ENCODE results near the gene RPL7L1. TPM values are rescaled to one million over a fixed set of nuclear protein-coding genes. Genes with fewer than 3 reads are reported as not detected.

Gene RPL7L1
- total RNA-seq, 1 experiment from 2014 or later, result 103 TPM

GRCh38 chr6:42841844-42842584, 37.4 kb upstream of the RPL7L1 start:
- intact Hi-C loops (cut with micrococcal nuclease; ENCODE audit: unreplicated experiment), result no loop called here
- ChIA-PET POLR2A (interaction anchor here (0.6 kb wide), 1 partner anchor 59 kb away, joined by 5 read pairs; no protein-coding TSS in a partner anchor), CTCF (no interaction called here)
- TF ChIP-seq CTCF (IDR thresholded peaks at IDR 0.05; ENCODE audit: insufficient read depth in 1 of 2, low read depth in 1 of 2, low read length in 1 of 2, severe bottlenecking in 1 of 2, unreplicated experiment in 1 of 2), result no peak
- H3K36me3 ChIP-seq (ENCODE audit: control insufficient read depth, insufficient read depth, low read length), result no peaks in the 10 kb centered on the region
- no peak overlapping the region for H3K4me3 Mint-ChIP-seq (ENCODE audit: unreplicated experiment)
- H3K27me3 Mint-ChIP-seq (ENCODE audit: insufficient read depth, unreplicated experiment), result no peaks in the 10 kb centered on the region
- no peaks in the 10 kb centered on the region for H3K36me3 Mint-ChIP-seq (ENCODE audit: insufficient read depth, unreplicated experiment)
- no peak for DNase-seq
- no TSS peak for BruUV-seq (replicated peaks)
- peaks cover 7% of the 10 kb centered on the region for H3K4me1 Mint-ChIP-seq (ENCODE audit: low read depth, unreplicated experiment)
- no peak overlapping the region for H3K27ac Mint-ChIP-seq (ENCODE audit: unreplicated experiment)
- H3K4me1 ChIP-seq, result peaks cover 8% of the 10 kb centered on the region
- no peak overlapping the region for H3K4me3 ChIP-seq (ENCODE audit: low read depth, low read length)
- H3K9me3 Mint-ChIP-seq (ENCODE audit: unreplicated experiment), result no peaks in the 10 kb centered on the region
- no peaks in the 10 kb centered on the region for H3K9me3 ChIP-seq
- H3K27me3 ChIP-seq (replicated peaks; ENCODE audit: control insufficient read depth, insufficient read depth, low read length), result no peaks in the 10 kb centered on the region

GRCh38 chr6:42845327-42845694, 34.1 kb upstream of the RPL7L1 start:
- CTCF ChIA-PET, result interaction anchor here (0.6 kb wide), 1 partner anchor 225 kb away, joined by 5 read pairs; no protein-coding TSS in a partner anchor

DNA sequence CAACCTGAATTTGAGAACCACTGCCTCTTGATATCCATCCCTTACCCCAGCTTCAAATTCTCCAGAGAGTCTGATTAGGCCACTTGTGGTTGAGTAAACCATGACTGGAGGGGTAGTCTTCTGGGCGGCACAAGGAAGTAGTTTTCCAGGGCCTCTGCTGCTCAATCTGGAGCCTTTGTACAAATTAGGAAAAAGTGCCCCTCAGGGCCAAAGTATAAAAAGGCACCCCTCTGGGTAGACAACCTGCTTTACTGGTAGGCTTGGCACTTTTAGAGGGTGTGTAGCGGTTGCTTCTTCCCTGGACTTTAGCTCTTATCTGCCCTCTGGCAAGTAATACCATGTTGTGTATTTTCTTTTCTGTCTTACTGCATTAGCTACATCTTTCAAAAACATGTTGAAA, 32.9 kb upstream of the RPL7L1 start:
- no peak overlapping the region for H3K27ac Mint-ChIP-seq (ENCODE audit: unreplicated experiment)
- no peak for TF ChIP-seq CTCF (IDR thresholded peaks at IDR 0.05; ENCODE audit: insufficient read depth in 1 of 2, low read depth in 1 of 2, low read length in 1 of 2, severe bottlenecking in 1 of 2, unreplicated experiment in 1 of 2)
- peaks cover 8% of the 10 kb centered on the region for H3K4me1 ChIP-seq
- no peaks in the 10 kb centered on the region for H3K36me3 Mint-ChIP-seq (ENCODE audit: insufficient read depth, unreplicated experiment)
- H3K4me3 Mint-ChIP-seq (ENCODE audit: unreplicated experiment), result no peak overlapping the region
- DNase-seq, result no peak
- ChIA-PET POLR2A (no interaction called here), CTCF (interaction anchor here (0.6 kb wide), 1 partner anchor 213 kb away, joined by 7 read pairs; no protein-coding TSS in a partner anchor)
- no peaks in the 10 kb centered on the region for H3K27me3 ChIP-seq (replicated peaks; ENCODE audit: control insufficient read depth, insufficient read depth, low read length)
- no peaks in the 10 kb centered on the region for H3K9me3 ChIP-seq
- no TSS peak for BruUV-seq (replicated peaks)
- H3K9me3 Mint-ChIP-seq (ENCODE audit: unreplicated experiment), result no peaks in the 10 kb centered on the region
- intact Hi-C loops (cut with micrococcal nuclease; ENCODE audit: unreplicated experiment), result no loop called here
- H3K36me3 ChIP-seq (ENCODE audit: control insufficient read depth, insufficient read depth, low read length), result no peaks in the 10 kb centered on the region
- H3K27me3 Mint-ChIP-seq (ENCODE audit: insufficient read depth, unreplicated experiment), result no peaks in the 10 kb centered on the region
- H3K4me3 ChIP-seq (ENCODE audit: low read depth, low read length), result no peak overlapping the region
- H3K4me1 Mint-ChIP-seq (ENCODE audit: low read depth, unreplicated experiment), result peaks cover 7% of the 10 kb centered on the region

More at GRCh38 chr6:42845327-42845694, 34.1 kb upstream of the RPL7L1 start:
- TF ChIP-seq CTCF (IDR thresholded peaks at IDR 0.05; ENCODE audit: insufficient read depth in 1 of 2, low read depth in 1 of 2, low read length in 1 of 2, severe bottlenecking in 1 of 2, unreplicated experiment in 1 of 2), result no peak
- H3K27ac Mint-ChIP-seq (ENCODE audit: unreplicated experiment), result peak overlapping the region; percentile 27
- intact Hi-C loops (cut with micrococcal nuclease; ENCODE audit: unreplicated experiment), result no loop called here
- Histone ChIP-seq H3K9me3 (no peaks in the 10 kb centered on the region), H3K4me3 (ENCODE audit: low read depth, low read length) (no peak overlapping the region), H3K36me3 (ENCODE audit: control insufficient read depth, insufficient read depth, low read length) (no peaks in the 10 kb centered on the region), H3K27me3 (replicated peaks; ENCODE audit: control insufficient read depth, insufficient read depth, low read length) (no peaks in the 10 kb centered on the region), H3K4me1 (peaks cover 8% of the 10 kb centered on the region)
- H3K4me1 Mint-ChIP-seq (ENCODE audit: low read depth, unreplicated experiment), result peaks cover 7% of the 10 kb centered on the region
- POLR2A ChIA-PET, result interaction anchor here (0.6 kb wide), 1 partner anchor 64 kb away, joined by 3 read pairs; no protein-coding TSS in a partner anchor
- no peaks in the 10 kb centered on the region for H3K36me3 Mint-ChIP-seq (ENCODE audit: insufficient read depth, unreplicated experiment)
- H3K4me3 Mint-ChIP-seq (ENCODE audit: unreplicated experiment), result no peak overlapping the region
- no peaks in the 10 kb centered on the region for H3K27me3 Mint-ChIP-seq (ENCODE audit: insufficient read depth, unreplicated experiment)
- peak; percentile 64 to 69 for DNase-seq
- H3K9me3 Mint-ChIP-seq (ENCODE audit: unreplicated experiment), result no peaks in the 10 kb centered on the region
- no TSS peak for BruUV-seq (replicated peaks)
